Gastroesophageal sphincter (tissue), 4 donors: ENCODE measurements around the gene RIPOR2. TPM values are rescaled to one million over a fixed set of nuclear protein-coding genes. Genes with fewer than 3 reads are reported as not detected.
"Not testable (repeated sequence)": the region's sequence is repeated elsewhere in the genome, so short reads cannot be mapped to it uniquely, and the experiment has no call there.

Source experiments
- ATAC-seq: fragments of 150-250 bp; one replicate; pipeline ENCODE4 v1.9.1; 2016; ENCODE audit warnings: mild to moderate bottlenecking, moderate library complexity
- H3K27ac ChIP-seq, 4 donors: fragments of 200-600 bp; sonication (generic) in 3 of 4; 1 replicate in 3 of 4; 2 replicates in 1 of 4; pipeline ENCODE4 v1.5.1; 2016 to 2019
- H3K27me3 ChIP-seq: fragments of 200-600 bp; sonication (generic); one replicate; pipeline ENCODE4 v1.5.1; 2019
- H3K36me3 ChIP-seq, 2 donors: fragments of 200-600 bp; sonication (generic); one replicate each; pipeline ENCODE4 v1.5.1; 2019; ENCODE audit warnings: control low read depth in 1 of 2
- H3K4me1 ChIP-seq, 3 donors: fragments of 200-600 bp; sonication (generic); 1 replicate in 2 of 3; 2 replicates in 1 of 3; pipeline ENCODE4 v1.5.1; 2016 to 2019; ENCODE audit warnings: control low read depth in 2 of 3
- H3K4me3 ChIP-seq, 2 donors: fragments of 200-600 bp; sonication (generic); one replicate each; pipeline ENCODE4 v1.5.1; 2019; ENCODE audit warnings: mild to moderate bottlenecking in 1 of 2, moderate library complexity in 1 of 2
- H3K9me3 ChIP-seq, 3 donors: fragments of 200-600 bp; sonication (generic); one replicate each; pipeline ENCODE4 v1.5.1; 2017 to 2019; ENCODE audit warnings: control low read depth in 2 of 3
- EP300 ChIP-seq: sonication (generic); formaldehyde crosslinking; IDR thresholded peaks from one replicate; pipeline ENCODE4 v1.6.1; 2017; ENCODE audit warnings: antibody characterized with exemption, mild to moderate bottlenecking
- POLR2A ChIP-seq, 2 donors: fragments of 450-650 bp; IDR thresholded peaks; one replicate each; pipeline ENCODE4 v1.6.1; 2017; ENCODE audit warnings: antibody characterized with exemption in 2 of 2, mild to moderate bottlenecking in 2 of 2, moderate library complexity in 1 of 2
- POLR2AphosphoS5 ChIP-seq: sonication (generic); formaldehyde crosslinking; IDR thresholded peaks from one replicate; pipeline ENCODE4 v1.6.1; 2017; ENCODE audit warnings: antibody characterized with exemption
- WGBS, 2 donors: methylation state at CpG; one replicate each; pipeline ENCODE4 v1.1.5; 2018; ENCODE audit warnings: low coverage in 1 of 2; 5-methylcytosine and 5-hydroxymethylcytosine counted together
- total RNA-seq, 4 donors: library from RNA; depleted of rRNA; stranded (reverse); fragments of >200 nt; gene quantifications; one replicate each; pipeline ENCODE4 v1.1.0, GENCODE V29; 2016
- TF ChIP-seq, protein P1 (sequence below), 4 experiments: fragments of 200-600 bp in 2 of 4; fragments of 450-650 bp in 2 of 4; sonication (generic) in 1 of 4; IDR thresholded peaks; one replicate each; pipeline ENCODE4 v1.5.1; 2017 to 2019; ENCODE audit warnings: antibody characterized with exemption in 4 of 4, mild to moderate bottlenecking in 2 of 4, moderate library complexity in 2 of 4

The RIPOR2 gene
- total RNA-seq, 4 donors from 2014 or later = 1.7 to 14.9 (median 4.2) TPM

DNA sequence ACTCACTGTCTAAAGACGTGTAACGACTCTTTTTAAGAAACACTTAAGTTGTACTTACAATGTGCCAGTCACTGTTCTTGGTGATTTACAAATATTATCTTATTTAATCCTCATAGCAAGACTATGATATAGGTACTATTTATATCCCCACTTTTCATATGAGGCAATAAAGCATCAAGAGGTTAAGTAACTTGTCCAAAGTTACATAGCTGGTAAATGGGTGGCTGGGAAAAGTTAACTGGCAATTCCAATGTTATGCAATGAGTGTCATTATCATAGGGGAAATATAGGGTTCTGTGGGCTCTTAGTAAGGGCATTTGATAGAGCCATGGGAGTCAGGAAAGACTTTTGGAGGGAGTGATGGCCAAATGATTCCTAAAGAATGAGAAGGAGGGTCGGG, 21.4 kb upstream of the RIPOR2 start:
- Histone ChIP-seq H3K9me3 (peaks cover 0 to 7% (median 0%) of the 10 kb centered on the region in 3 donors), H3K27me3 (no peaks in the 10 kb centered on the region), H3K27ac (no peak overlapping the region), H3K36me3 (no peaks in the 10 kb centered on the region), H3K4me1 (no peaks in the 10 kb centered on the region), H3K4me3 (no peak overlapping the region)
- no peak for ATAC-seq
- 86 to 89% methylated on average over 2 of the region's 3 CpGs for WGBS, 2 donors
- TF ChIP-seq POLR2AphosphoS5 = no peak
- no peak for TF ChIP-seq POLR2A (IDR thresholded peaks at IDR 0.05)

GRCh38 chr6:24953726-24954125, 18.0 kb upstream of the RIPOR2 start:
- Histone ChIP-seq H3K4me1 (peaks cover 0 to 15% (median 0%) of the 10 kb centered on the region in 3 donors), H3K36me3 (no peaks in the 10 kb centered on the region), H3K4me3 (no peak overlapping the region), H3K27ac (no peak overlapping the region), H3K27me3 (no peaks in the 10 kb centered on the region), H3K9me3 (no peaks in the 10 kb centered on the region)
- TF ChIP-seq EP300 (no peak), POLR2A (IDR thresholded peaks at IDR 0.05) (no peak), POLR2AphosphoS5 (no peak)
- TF ChIP-seq, protein P1, sequence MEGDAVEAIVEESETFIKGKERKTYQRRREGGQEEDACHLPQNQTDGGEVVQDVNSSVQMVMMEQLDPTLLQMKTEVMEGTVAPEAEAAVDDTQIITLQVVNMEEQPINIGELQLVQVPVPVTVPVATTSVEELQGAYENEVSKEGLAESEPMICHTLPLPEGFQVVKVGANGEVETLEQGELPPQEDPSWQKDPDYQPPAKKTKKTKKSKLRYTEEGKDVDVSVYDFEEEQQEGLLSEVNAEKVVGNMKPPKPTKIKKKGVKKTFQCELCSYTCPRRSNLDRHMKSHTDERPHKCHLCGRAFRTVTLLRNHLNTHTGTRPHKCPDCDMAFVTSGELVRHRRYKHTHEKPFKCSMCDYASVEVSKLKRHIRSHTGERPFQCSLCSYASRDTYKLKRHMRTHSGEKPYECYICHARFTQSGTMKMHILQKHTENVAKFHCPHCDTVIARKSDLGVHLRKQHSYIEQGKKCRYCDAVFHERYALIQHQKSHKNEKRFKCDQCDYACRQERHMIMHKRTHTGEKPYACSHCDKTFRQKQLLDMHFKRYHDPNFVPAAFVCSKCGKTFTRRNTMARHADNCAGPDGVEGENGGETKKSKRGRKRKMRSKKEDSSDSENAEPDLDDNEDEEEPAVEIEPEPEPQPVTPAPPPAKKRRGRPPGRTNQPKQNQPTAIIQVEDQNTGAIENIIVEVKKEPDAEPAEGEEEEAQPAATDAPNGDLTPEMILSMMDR (IDR thresholded peaks at IDR 0.05) = no peak
- WGBS, 2 donors = 79 to 82% methylated on average over 3 of the region's 3 CpGs
- no peak for ATAC-seq

GRCh38 chr6:24951811-24952299, 16.1 kb upstream of the RIPOR2 start:
- TF ChIP-seq EP300 (no peak), POLR2AphosphoS5 (no peak), POLR2A (IDR thresholded peaks at IDR 0.05) (no peak)
- TF ChIP-seq, protein P1 (IDR thresholded peaks at IDR 0.05) = no peak
- H3K27me3 ChIP-seq = no peaks in the 10 kb centered on the region
- peaks cover 0 to 3% (median 0%) of the 10 kb centered on the region in 3 donors for H3K9me3 ChIP-seq
- peaks cover 0 to 15% (median 0%) of the 10 kb centered on the region in 3 donors for H3K4me1 ChIP-seq
- ATAC-seq = peak; percentile 43
- no peaks in the 10 kb centered on the region for H3K36me3 ChIP-seq
- 85% methylated on average over 5 of the region's 5 CpGs; no CpG with 5 or more reads in 1 of the 2 donors for WGBS, 2 donors
- no peak overlapping the region for H3K27ac ChIP-seq
- no peak overlapping the region for H3K4me3 ChIP-seq

GRCh38 chr6:24950218-24950941, 14.6 kb upstream of the RIPOR2 start:
- H3K4me3 ChIP-seq = no peak overlapping the region
- no peak for ATAC-seq
- H3K36me3 ChIP-seq = no peaks in the 10 kb centered on the region
- H3K9me3 ChIP-seq = peaks cover 0 to 17% (median 0%) of the 10 kb centered on the region in 3 donors
- H3K27me3 ChIP-seq = no peaks in the 10 kb centered on the region
- 30 to 46% methylated on average over 2 to 3 of the region's 3 CpGs for WGBS, 2 donors
- H3K4me1 ChIP-seq = peaks cover 0 to 15% (median 0%) of the 10 kb centered on the region in 3 donors
- H3K27ac ChIP-seq = no peak overlapping the region
- TF ChIP-seq EP300 (no peak), POLR2AphosphoS5 (peak; percentile 29), POLR2A (IDR thresholded peaks at IDR 0.05) (no peak)
- TF ChIP-seq, protein P1 (IDR thresholded peaks at IDR 0.05) = no peak

- Histone ChIP-seq H3K27ac (no peak overlapping the region), H3K36me3 (no peaks in the 10 kb centered on the region), H3K9me3 (peaks cover 0 to 30% (median 0%) of the 10 kb centered on the region in 3 donors), H3K4me1 (peaks cover 0 to 15% (median 0%) of the 10 kb centered on the region in 3 donors), H3K27me3 (no peaks in the 10 kb centered on the region), H3K4me3 (no peak overlapping the region)
- no peak for ATAC-seq
- TF ChIP-seq POLR2A (IDR thresholded peaks at IDR 0.05) (no peak), POLR2AphosphoS5 (no peak), EP300 (no peak)
- TF ChIP-seq, protein P1 (IDR thresholded peaks at IDR 0.05) = no peak
- 60 to 72% methylated on average over 6 of the region's 8 CpGs for WGBS, 2 donors
These were observed 13.3 kb upstream of the RIPOR2 start for GRCh38 chr6:24949020-24949569.

GRCh38 chr6:24948261-24948660, 12.5 kb upstream of the RIPOR2 start:
- H3K36me3 ChIP-seq, ATAC-seq, H3K27ac ChIP-seq, H3K27me3 ChIP-seq, H3K4me3 ChIP-seq: not testable (repeated sequence)
- Histone ChIP-seq H3K4me1 (peaks cover 0 to 15% (median 0%) of the 10 kb centered on the region in 3 donors), H3K9me3 (peaks cover 0 to 38% (median 0%) of the 10 kb centered on the region in 3 donors)
- WGBS, 2 donors = 79 to 93% methylated on average over 2 to 6 of the region's 7 CpGs
